SW480 (cell line): ENCODE results near the gene DIAPH1.
A peak's percentile ranks its signal among the peaks of the same experiment; 100 is the strongest.

Source experiments
- DNase-seq: peaks from one replicate; pipeline ENCODE4 v3.0.0-alpha.2; 2016; ENCODE audit warnings: low spot score

The DIAPH1 gene

GRCh38 chr5:141560725-141561483 is 57.9 kb downstream of the DIAPH1 start:
- DNase-seq = peak; percentile 99

- peak; percentile 79 for DNase-seq
These were observed 58.6 kb downstream of the DIAPH1 start for GRCh38 chr5:141560151-141560550.

- peak; percentile 57 for DNase-seq
These were observed 59.3 kb downstream of the DIAPH1 start for GRCh38 chr5:141559461-141559860.

GRCh38 chr5:141558150-141558549 is 60.6 kb downstream of the DIAPH1 start:
- DNase-seq = no peak

GRCh38 chr5:141557681-141558136 is 61.1 kb downstream of the DIAPH1 start:
- peak; percentile 78 for DNase-seq

- no peak for DNase-seq
These were observed 70.9 kb downstream of the DIAPH1 start for GRCh38 chr5:141547921-141548320.

- DNase-seq = no peak
These were observed 71.3 kb downstream of the DIAPH1 start for GRCh38 chr5:141547488-141547887.

- DNase-seq = no peak
These were observed 75.7 kb downstream of the DIAPH1 start for GRCh38 chr5:141543053-141543452.

- DNase-seq = no peak
These were observed 84.1 kb downstream of the DIAPH1 start for GRCh38 chr5:141534492-141535213.

- no peak for DNase-seq
These were observed 84.9 kb downstream of the DIAPH1 start for GRCh38 chr5:141533897-141534296.

GRCh38 chr5:141532726-141533125 is 86.1 kb downstream of the DIAPH1 start:
- no peak for DNase-seq

- DNase-seq = no peak
These were observed 88.9 kb downstream of the DIAPH1 start for GRCh38 chr5:141529873-141530272.

GRCh38 chr5:141529002-141529401 is 89.8 kb downstream of the DIAPH1 start:
- no peak for DNase-seq

GRCh38 chr5:141528291-141528984 is 90.4 kb downstream of the DIAPH1 start:
- no peak for DNase-seq

GRCh38 chr5:141527426-141527825 is 91.4 kb downstream of the DIAPH1 start:
- DNase-seq = no peak

GRCh38 chr5:141525653-141526052 is 93.1 kb downstream of the DIAPH1 start:
- no peak for DNase-seq

- peak; percentile 92 for DNase-seq
These were observed 93.9 kb downstream of the DIAPH1 start for GRCh38 chr5:141524604-141525597.

- DNase-seq = no peak
These were observed 94.8 kb downstream of the DIAPH1 start for GRCh38 chr5:141523991-141524390.

GRCh38 chr5:141522301-141522700 is 96.5 kb downstream of the DIAPH1 start:
- DNase-seq = peak; percentile 33

- peak; percentile 100 for DNase-seq
These were observed 97.5 kb downstream of the DIAPH1 start for GRCh38 chr5:141521244-141521781.
